ENCODE measurements around the gene ESR1.

ESR1 gene

GRCh38 chr6:151796842-151797530 lies 10.5 kb upstream of the ESR1 start:
- TF ChIP-seq EZH2 (optimal IDR thresholded peaks at IDR 0.05; ENCODE audit: low read depth, low read length) (no peak), CTCF (IDR thresholded peaks at IDR 0.05; ENCODE audit: low read length) (no peak), EZH2phosphoT487 (IDR thresholded peaks at IDR 0.05; ENCODE audit: low read length) (no peak)
- H3K9me3 ChIP-seq (replicated peaks; ENCODE audit: insufficient read depth, low read length) = no peaks in the 10 kb centered on the region
- H3F3A ChIP-seq (ENCODE audit: insufficient read depth, low read length) = no peaks in the 10 kb centered on the region
- H3K9ac ChIP-seq (ENCODE audit: low read length) = no peak overlapping the region
- DNase-seq = no peak
- no peak overlapping the region for H3K4me3 ChIP-seq (ENCODE audit: low read length)
- no peak overlapping the region for H2AFZ ChIP-seq (ENCODE audit: low read length)
- no peaks in the 10 kb centered on the region for H3K4me1 ChIP-seq (ENCODE audit: low read length)
- H3K4me2 ChIP-seq (ENCODE audit: low read depth, low read length) = no peak overlapping the region
- H3K27ac ChIP-seq (ENCODE audit: low read length) = no peak overlapping the region
- no peaks in the 10 kb centered on the region for H4K20me1 ChIP-seq (ENCODE audit: insufficient read depth, low read length)
- H3K27me3 ChIP-seq (replicated peaks; ENCODE audit: insufficient read depth, low read length) = no peaks in the 10 kb centered on the region
- H3K79me2 ChIP-seq (ENCODE audit: low read length) = no peaks in the 10 kb centered on the region
- H3K36me3 ChIP-seq (replicated peaks; ENCODE audit: insufficient read depth, low read length) = no peaks in the 10 kb centered on the region
- no peaks in the 10 kb centered on the region for H3K9me2 ChIP-seq (replicated peaks; ENCODE audit: insufficient read depth, low read length)

- Histone ChIP-seq H3K9me3 (replicated peaks; ENCODE audit: insufficient read depth, low read length) (no peaks in the 10 kb centered on the region), H3K9me2 (replicated peaks; ENCODE audit: insufficient read depth, low read length) (no peaks in the 10 kb centered on the region), H2AFZ (ENCODE audit: low read length) (no peak overlapping the region), H3K9ac (ENCODE audit: low read length) (no peak overlapping the region), H4K20me1 (ENCODE audit: insufficient read depth, low read length) (no peaks in the 10 kb centered on the region), H3K4me1 (ENCODE audit: low read length) (peaks cover 4% of the 10 kb centered on the region; the same call in 1 of the 2 replicates), H3K4me2 (ENCODE audit: low read depth, low read length) (no peak overlapping the region), H3K27me3 (replicated peaks; ENCODE audit: insufficient read depth, low read length) (no peaks in the 10 kb centered on the region), H3K27ac (ENCODE audit: low read length) (no peak overlapping the region), H3K4me3 (ENCODE audit: low read length) (no peak overlapping the region), H3F3A (ENCODE audit: insufficient read depth, low read length) (0 out of 2 replicates have a peak, but pooled peaks cover 3% of the 10 kb centered on the region), H3K79me2 (ENCODE audit: low read length) (no peaks in the 10 kb centered on the region), H3K36me3 (replicated peaks; ENCODE audit: insufficient read depth, low read length) (no peaks in the 10 kb centered on the region)
- DNase-seq = no peak
- no peak for TF ChIP-seq EZH2phosphoT487 (IDR thresholded peaks at IDR 0.05; ENCODE audit: low read length)
- no peak for TF ChIP-seq EZH2 (optimal IDR thresholded peaks at IDR 0.05; ENCODE audit: low read depth, low read length)
- no peak for TF ChIP-seq CTCF (IDR thresholded peaks at IDR 0.05; ENCODE audit: low read length)
These were observed 3.7 kb upstream of the ESR1 start for GRCh38 chr6:151803743-151804142.

GRCh38 chr6:151804585-151805285 lies 2.7 kb upstream of the ESR1 start:
- H3K4me3 ChIP-seq (ENCODE audit: low read length) = no peak overlapping the region
- TF ChIP-seq CTCF (IDR thresholded peaks at IDR 0.05; ENCODE audit: low read length) (no peak), EZH2phosphoT487 (IDR thresholded peaks at IDR 0.05; ENCODE audit: low read length) (no peak), EZH2 (optimal IDR thresholded peaks at IDR 0.05; ENCODE audit: low read depth, low read length) (no peak)

More at GRCh38 chr6:151804585-151805285, 2.7 kb upstream of the ESR1 start:
- Histone ChIP-seq H3K36me3 (replicated peaks; ENCODE audit: insufficient read depth, low read length) (no peaks in the 10 kb centered on the region), H3K27me3 (replicated peaks; ENCODE audit: insufficient read depth, low read length) (no peaks in the 10 kb centered on the region), H3K27ac (ENCODE audit: low read length) (no peak overlapping the region), H3K9me3 (replicated peaks; ENCODE audit: insufficient read depth, low read length) (no peaks in the 10 kb centered on the region), H3F3A (ENCODE audit: insufficient read depth, low read length) (0 out of 2 replicates have a peak, but pooled peaks cover 3% of the 10 kb centered on the region), H3K9me2 (replicated peaks; ENCODE audit: insufficient read depth, low read length) (no peaks in the 10 kb centered on the region), H3K4me2 (ENCODE audit: low read depth, low read length) (no peak overlapping the region), H2AFZ (ENCODE audit: low read length) (no peak overlapping the region), H4K20me1 (ENCODE audit: insufficient read depth, low read length) (no peaks in the 10 kb centered on the region), H3K79me2 (ENCODE audit: low read length) (no peaks in the 10 kb centered on the region), H3K9ac (ENCODE audit: low read length) (no peak overlapping the region), H3K4me1 (ENCODE audit: low read length) (peaks cover 4% of the 10 kb centered on the region; the same call in 1 of the 2 replicates)
- DNase-seq = no peak

Measured in MM.1S (cell line).